Parathyroid adenoma (tissue), 2 donors: ENCODE results near the gene ATF5.

Source experiments
- H2AFZ ChIP-seq: fragments of 300-600 bp; sonication (generic); one replicate; pipeline ENCODE4 v1.7.0; 2017; ENCODE audit warnings: antibody characterized with exemption, mild to moderate bottlenecking
- H3K27ac ChIP-seq: fragments of 300-600 bp; sonication (generic); one replicate; pipeline ENCODE4 v1.7.0; 2017
- H3K27me3 ChIP-seq: fragments of 300-600 bp; sonication (generic); one replicate; pipeline ENCODE4 v1.7.0; 2017; ENCODE audit warnings: low read length; ENCODE audit not compliant: control insufficient read depth, insufficient read depth
- H3K36me3 ChIP-seq: fragments of 300-600 bp; sonication (generic); one replicate; pipeline ENCODE4 v1.7.0; 2017; ENCODE audit warnings: low read length; ENCODE audit not compliant: control insufficient read depth, insufficient read depth
- H3K4me1 ChIP-seq: fragments of 300-600 bp; sonication (generic); one replicate; pipeline ENCODE4 v1.7.0; 2017; ENCODE audit warnings: control low read depth
- H3K4me2 ChIP-seq: fragments of 300-600 bp; sonication (generic); one replicate; pipeline ENCODE4 v1.7.0; 2017; ENCODE audit warnings: low read length
- H3K4me3 ChIP-seq: fragments of 300-600 bp; sonication (generic); one replicate; pipeline ENCODE4 v1.7.0; 2017; ENCODE audit warnings: low read depth, low read length
- H3K79me2 ChIP-seq: fragments of 300-600 bp; sonication (generic); one replicate; pipeline ENCODE4 v1.7.0; 2017; ENCODE audit warnings: control low read depth
- H3K9ac ChIP-seq: fragments of 300-600 bp; sonication (generic); one replicate; pipeline ENCODE4 v1.7.0; 2017; ENCODE audit warnings: mild to moderate bottlenecking
- H3K9me3 ChIP-seq: fragments of 300-600 bp; sonication (generic); one replicate; pipeline ENCODE4 v1.7.0; 2017; ENCODE audit warnings: low read length; ENCODE audit not compliant: control insufficient read depth
- CTCF ChIP-seq: fragments of 300-600 bp; sonication (generic); IDR thresholded peaks from one replicate; pipeline ENCODE4 v1.7.0; 2017; ENCODE audit warnings: antibody characterized with exemption, mild to moderate bottlenecking
- donor health status: primary hyperparathyroidism.

ATF5 gene

GRCh38 chr19:49930483-49931011 is 1.5 kb downstream of the ATF5 start:
- Histone ChIP-seq H3K9me3 (no peaks in the 10 kb centered on the region), H3K9ac (no peak overlapping the region), H3K4me1 (no peaks in the 10 kb centered on the region), H3K36me3 (no peaks in the 10 kb centered on the region), H3K79me2 (peaks cover 20% of the 10 kb centered on the region), H2AFZ (peak overlapping the region; percentile 80), H3K27me3 (no peaks in the 10 kb centered on the region), H3K4me2 (peak overlapping the region; percentile 98), H3K27ac (no peak overlapping the region), H3K4me3 (no peak overlapping the region)
- no peak for TF ChIP-seq CTCF

- no peak overlapping the region for H3K27ac ChIP-seq
- no peaks in the 10 kb centered on the region for H3K4me1 ChIP-seq
- no peak overlapping the region for H2AFZ ChIP-seq
- no peak overlapping the region for H3K4me3 ChIP-seq
- H3K4me2 ChIP-seq = no peak overlapping the region
- H3K27me3 ChIP-seq = no peaks in the 10 kb centered on the region
- H3K36me3 ChIP-seq = no peaks in the 10 kb centered on the region
- no peak overlapping the region for H3K9ac ChIP-seq
- TF ChIP-seq CTCF = no peak
- peaks cover 19% of the 10 kb centered on the region for H3K79me2 ChIP-seq
- no peaks in the 10 kb centered on the region for H3K9me3 ChIP-seq
Measured at GRCh38 chr19:49931293-49932040, 2.5 kb downstream of the ATF5 start.

- Histone ChIP-seq H3K9me3 (no peaks in the 10 kb centered on the region), H3K27ac (no peak overlapping the region), H3K4me2 (no peak overlapping the region), H3K27me3 (no peaks in the 10 kb centered on the region), H2AFZ (no peak overlapping the region), H3K4me3 (no peak overlapping the region), H3K9ac (no peak overlapping the region), H3K36me3 (no peaks in the 10 kb centered on the region), H3K4me1 (no peaks in the 10 kb centered on the region), H3K79me2 (peaks cover 13% of the 10 kb centered on the region)
- no peak for TF ChIP-seq CTCF
Measured at GRCh38 chr19:49932041-49932451, 3.0 kb downstream of the ATF5 start.

GRCh38 chr19:49932731-49933131 is 3.7 kb downstream of the ATF5 start:
- Histone ChIP-seq H3K4me1 (no peaks in the 10 kb centered on the region), H3K27ac (no peak overlapping the region), H3K36me3 (no peaks in the 10 kb centered on the region), H3K9me3 (no peaks in the 10 kb centered on the region), H2AFZ (no peak overlapping the region), H3K4me2 (no peak overlapping the region), H3K9ac (no peak overlapping the region), H3K27me3 (no peaks in the 10 kb centered on the region), H3K79me2 (peaks cover 6% of the 10 kb centered on the region), H3K4me3 (no peak overlapping the region)
- TF ChIP-seq CTCF = no peak

- no peak for TF ChIP-seq CTCF
- no peak overlapping the region for H2AFZ ChIP-seq
- H3K36me3 ChIP-seq = no peaks in the 10 kb centered on the region
- no peak overlapping the region for H3K27ac ChIP-seq
- H3K27me3 ChIP-seq = no peaks in the 10 kb centered on the region
- no peaks in the 10 kb centered on the region for H3K9me3 ChIP-seq
- H3K4me3 ChIP-seq = no peak overlapping the region
- no peak overlapping the region for H3K4me2 ChIP-seq
- no peak overlapping the region for H3K9ac ChIP-seq
- H3K79me2 ChIP-seq = no peaks in the 10 kb centered on the region
- H3K4me1 ChIP-seq = no peaks in the 10 kb centered on the region
Measured at GRCh38 chr19:49933643-49934042, 4.6 kb downstream of the ATF5 start.
